NB4 (cell line): ENCODE data around the gene BAIAP3.

Experiments
- DNase-seq: peaks from one replicate; pipeline ENCODE4 v3.0.0; 2010; ENCODE audit warnings: low read depth
- H3K4me3 ChIP-seq: one replicate; pipeline ENCODE4 v1.5.1; 2011; ENCODE audit warnings: mild to moderate bottlenecking, low read depth, low read length, moderate library complexity
- MYC ChIP-seq: IDR thresholded peaks from 2 replicates; pipeline ENCODE4 v1.6.1; 2011; ENCODE audit warnings: low read depth, low read length
- POLR2A ChIP-seq: IDR thresholded peaks from 2 replicates; pipeline ENCODE4 v1.6.1; 2011; ENCODE audit warnings: mild to moderate bottlenecking; ENCODE audit not compliant: insufficient read length; ENCODE audit errors: extremely low read depth
- TF ChIP-seq, protein P1 (sequence below): IDR thresholded peaks from 2 replicates; pipeline ENCODE4 v1.6.1; 2011; ENCODE audit warnings: low read depth, low read length
- TF ChIP-seq, protein P2 (sequence below): IDR thresholded peaks from one replicate; pipeline ENCODE4 v1.5.1; 2012; ENCODE audit warnings: low read depth, low read length

Gene BAIAP3

DNA sequence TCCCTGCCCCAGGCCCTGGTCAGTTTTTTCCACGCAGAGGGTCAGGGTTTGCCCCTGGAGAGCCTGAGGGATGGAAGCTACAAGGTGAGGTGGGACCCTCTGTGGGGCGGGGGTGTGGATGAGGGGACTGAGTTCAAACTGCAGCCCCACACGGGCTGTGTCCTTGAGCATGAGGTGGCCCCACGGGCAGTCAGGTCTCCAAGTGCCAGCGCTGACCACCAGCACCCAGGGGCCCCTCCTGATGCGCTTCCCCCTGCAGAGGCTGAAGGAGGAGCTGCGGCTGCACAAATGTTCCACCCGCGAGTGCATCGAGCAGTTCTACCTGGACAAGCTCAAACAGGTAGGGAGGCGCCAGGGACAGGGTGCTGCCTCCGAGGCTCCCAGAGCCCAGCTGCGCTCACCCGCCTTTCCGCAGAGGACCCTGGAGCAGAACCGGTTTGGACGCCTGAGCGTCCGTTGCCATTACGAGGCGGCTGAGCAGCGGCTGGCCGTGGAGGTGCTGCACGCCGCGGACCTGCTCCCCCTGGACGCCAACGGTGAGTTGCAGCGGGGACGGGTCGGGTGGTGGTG is 13.9 kb downstream of the BAIAP3 start:
- no peak for DNase-seq
- TF ChIP-seq MYC (no peak), POLR2A (no peak)
- TF ChIP-seq, protein P1, sequence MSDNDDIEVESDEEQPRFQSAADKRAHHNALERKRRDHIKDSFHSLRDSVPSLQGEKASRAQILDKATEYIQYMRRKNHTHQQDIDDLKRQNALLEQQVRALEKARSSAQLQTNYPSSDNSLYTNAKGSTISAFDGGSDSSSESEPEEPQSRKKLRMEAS = no peak
- TF ChIP-seq, protein P2, sequence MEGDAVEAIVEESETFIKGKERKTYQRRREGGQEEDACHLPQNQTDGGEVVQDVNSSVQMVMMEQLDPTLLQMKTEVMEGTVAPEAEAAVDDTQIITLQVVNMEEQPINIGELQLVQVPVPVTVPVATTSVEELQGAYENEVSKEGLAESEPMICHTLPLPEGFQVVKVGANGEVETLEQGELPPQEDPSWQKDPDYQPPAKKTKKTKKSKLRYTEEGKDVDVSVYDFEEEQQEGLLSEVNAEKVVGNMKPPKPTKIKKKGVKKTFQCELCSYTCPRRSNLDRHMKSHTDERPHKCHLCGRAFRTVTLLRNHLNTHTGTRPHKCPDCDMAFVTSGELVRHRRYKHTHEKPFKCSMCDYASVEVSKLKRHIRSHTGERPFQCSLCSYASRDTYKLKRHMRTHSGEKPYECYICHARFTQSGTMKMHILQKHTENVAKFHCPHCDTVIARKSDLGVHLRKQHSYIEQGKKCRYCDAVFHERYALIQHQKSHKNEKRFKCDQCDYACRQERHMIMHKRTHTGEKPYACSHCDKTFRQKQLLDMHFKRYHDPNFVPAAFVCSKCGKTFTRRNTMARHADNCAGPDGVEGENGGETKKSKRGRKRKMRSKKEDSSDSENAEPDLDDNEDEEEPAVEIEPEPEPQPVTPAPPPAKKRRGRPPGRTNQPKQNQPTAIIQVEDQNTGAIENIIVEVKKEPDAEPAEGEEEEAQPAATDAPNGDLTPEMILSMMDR = no peak
- no peak overlapping the region for H3K4me3 ChIP-seq

DNA sequence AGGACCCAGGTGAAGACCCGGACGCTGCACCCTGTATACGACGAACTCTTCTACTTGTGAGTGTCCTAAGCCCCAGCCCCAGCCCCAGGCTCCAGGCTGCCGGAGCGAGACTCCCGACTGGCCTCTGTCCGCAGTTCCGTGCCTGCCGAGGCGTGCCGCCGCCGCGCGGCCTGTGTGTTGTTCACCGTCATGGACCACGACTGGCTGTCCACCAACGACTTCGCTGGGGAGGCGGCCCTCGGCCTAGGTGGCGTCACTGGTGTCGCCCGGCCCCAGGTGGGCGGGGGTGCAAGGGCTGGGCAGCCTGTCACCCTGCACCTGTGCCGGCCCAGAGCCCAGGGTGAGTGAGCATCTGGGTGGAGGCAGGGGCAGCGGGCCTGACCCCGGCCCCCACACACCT is 14.5 kb downstream of the BAIAP3 start:
- DNase-seq = no peak
- H3K4me3 ChIP-seq = no peak overlapping the region
- TF ChIP-seq, protein P2 = no peak
- TF ChIP-seq POLR2A = no peak
- no peak for TF ChIP-seq MYC
- TF ChIP-seq, protein P1 = no peak

DNA sequence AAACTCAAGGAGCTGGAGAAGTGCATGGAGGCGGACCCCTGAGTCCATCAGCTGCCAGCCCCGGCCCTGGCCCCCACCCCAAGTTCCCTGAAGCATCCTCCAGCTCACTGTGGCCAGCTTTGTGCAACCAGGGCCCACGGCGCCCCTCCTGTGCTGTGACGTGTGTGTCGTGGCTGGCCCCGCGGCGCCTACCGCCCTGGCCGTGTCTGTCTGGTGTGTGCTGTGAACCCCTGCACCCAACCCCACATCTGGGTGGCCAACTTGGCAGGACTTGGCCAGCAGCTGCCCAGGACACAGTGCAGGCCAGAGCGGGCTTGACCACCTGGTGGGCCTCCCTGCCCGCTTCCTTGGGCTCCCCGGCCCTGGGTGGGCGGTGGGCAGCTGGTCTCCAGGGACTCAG is 15.0 kb downstream of the BAIAP3 start:
- no peak overlapping the region for H3K4me3 ChIP-seq
- DNase-seq = no peak
- TF ChIP-seq, protein P2 = no peak
- TF ChIP-seq, protein P1 = no peak
- TF ChIP-seq POLR2A (no peak), MYC (no peak)

DNA sequence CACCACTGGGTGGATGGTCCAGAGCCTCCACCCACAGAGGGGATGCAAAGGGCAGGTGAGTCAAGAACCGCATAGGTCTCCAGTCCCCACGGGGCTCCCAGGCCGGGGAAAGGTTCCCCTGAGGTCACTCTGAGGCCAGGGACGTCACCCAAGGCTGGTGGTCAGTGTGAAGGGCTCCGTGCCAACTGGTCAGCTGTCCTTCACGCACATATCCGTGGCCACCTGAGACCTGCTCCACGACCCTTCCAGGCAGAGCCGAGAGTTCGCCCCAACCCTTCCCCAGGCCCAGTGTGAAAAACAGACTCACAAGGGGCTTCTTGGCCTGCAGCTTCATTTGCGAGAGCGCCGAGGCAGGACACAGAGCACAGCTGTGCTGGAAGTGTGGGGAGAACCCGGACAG is 15.5 kb downstream of the BAIAP3 start:
- no peak for TF ChIP-seq POLR2A
- TF ChIP-seq, protein P2 = no peak
- TF ChIP-seq, protein P1 = no peak
- no peak for TF ChIP-seq MYC
- DNase-seq = no peak
- H3K4me3 ChIP-seq = no peak overlapping the region

DNA sequence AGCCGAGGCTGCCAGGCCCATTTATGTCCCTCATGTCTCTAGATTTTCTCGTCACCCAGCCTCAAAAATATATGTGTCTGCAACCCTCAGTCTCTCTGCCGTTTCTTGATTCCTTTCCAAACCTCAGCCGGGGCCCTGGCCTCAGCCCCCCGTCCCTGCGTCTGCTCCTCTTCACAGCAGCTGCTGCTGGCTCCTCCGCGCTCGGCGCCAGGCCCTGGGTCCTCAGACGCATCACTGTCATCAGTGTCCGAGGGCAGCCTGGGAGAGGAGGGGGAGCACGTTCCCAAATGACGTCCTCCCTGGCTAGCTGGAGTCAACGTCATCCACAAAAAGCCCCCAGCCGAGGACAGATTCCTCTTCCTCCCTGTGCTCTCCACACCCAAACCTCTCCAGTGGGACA is 15.9 kb downstream of the BAIAP3 start:
- no peak overlapping the region for H3K4me3 ChIP-seq
- DNase-seq = no peak
- TF ChIP-seq MYC (no peak), POLR2A (no peak)
- TF ChIP-seq, protein P2 = no peak
- TF ChIP-seq, protein P1 = no peak

DNA sequence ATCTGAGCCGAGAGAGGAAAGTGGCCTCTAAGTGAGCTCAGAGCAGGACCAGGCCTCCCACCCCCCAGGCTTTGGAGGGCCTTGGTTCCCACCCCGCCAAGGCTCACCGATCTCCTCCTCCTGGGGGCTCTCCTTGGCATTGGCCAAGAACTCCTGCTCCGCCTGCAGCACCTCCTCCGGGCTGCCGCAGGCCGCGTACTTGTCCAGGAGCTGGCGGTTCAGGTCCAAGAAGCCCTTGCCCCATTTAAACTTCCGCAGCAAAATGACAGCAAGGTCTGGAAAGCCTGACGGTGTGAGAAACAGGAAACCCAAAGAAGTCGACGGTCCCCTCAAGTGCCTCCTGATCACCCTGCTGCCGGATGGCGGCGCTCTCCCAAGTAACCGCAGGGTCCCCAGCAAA is 16.5 kb downstream of the BAIAP3 start:
- TF ChIP-seq MYC (no peak), POLR2A (no peak)
- TF ChIP-seq, protein P2 = no peak
- TF ChIP-seq, protein P1 = no peak
- DNase-seq = no peak
- no peak overlapping the region for H3K4me3 ChIP-seq
